Adrenal gland (tissue), 12 donors: ENCODE data around the gene KIF6. TPM values are rescaled to one million over a fixed set of nuclear protein-coding genes. Genes with fewer than 3 reads are reported as not detected.

Experiments used
- DNase-seq, 7 donors: peaks; one replicate each; pipeline ENCODE4 v3.0.0-alpha.2; 2019 to 2020
- H3K27ac ChIP-seq, 5 donors: fragments of 200-600 bp; sonication (generic) in 4 of 5; 1 replicate in 3 of 5; 2 replicates in 2 of 5; pipeline versions ENCODE4 v1.5.1 to v1.8.0; 2016 to 2020; ENCODE audit warnings: mild to moderate bottlenecking in 1 of 5
- H3K27me3 ChIP-seq: fragments of 200-600 bp; 2 replicates; pipeline ENCODE4 v1.8.0; 2021
- H3K36me3 ChIP-seq, 2 donors: fragments of 200-600 bp; replicated peaks in 1 of 2; 1 replicate in 1 of 2; 2 replicates in 1 of 2; pipeline versions ENCODE4 v1.5.1 to v1.8.0; 2018 to 2022
- H3K4me1 ChIP-seq, 2 donors: fragments of 200-600 bp; replicated peaks in 1 of 2; 1 replicate in 1 of 2; 2 replicates in 1 of 2; pipeline versions ENCODE4 v1.5.1 to v1.8.0; 2018 to 2021
- H3K4me3 ChIP-seq, 4 donors: fragments of 200-600 bp; sonication (generic) in 3 of 4; one replicate each; pipeline ENCODE4 v1.5.1; 2016 to 2018
- H3K9me3 ChIP-seq, 3 donors: fragments of 200-600 bp; sonication (generic) in 1 of 3; replicated peaks in 1 of 3; 1 replicate in 2 of 3; 2 replicates in 1 of 3; pipeline versions ENCODE4 v1.5.1 to v1.8.0; 2016 to 2021
- CTCF ChIP-seq, 6 experiments: fragments of 450-650 bp in 4 of 6; fragments of 200-600 bp in 2 of 6; sonication (generic) in 1 of 6; IDR thresholded peaks; 1 replicate in 5 of 6; 2 replicates in 1 of 6; pipeline versions ENCODE4 v1.5.1 to v1.8.0; 2016 to 2021; ENCODE audit warnings: antibody characterized with exemption in 6 of 6, mild to moderate bottlenecking in 2 of 6, moderate library complexity in 1 of 6
- POLR2A ChIP-seq, 2 donors: fragments of 450-650 bp; IDR thresholded peaks; one replicate each; pipeline ENCODE4 v1.6.1; 2017; ENCODE audit warnings: antibody characterized with exemption in 2 of 2, mild to moderate bottlenecking in 2 of 2, moderate library complexity in 1 of 2
- WGBS, 4 donors: extraction: QIAGEN DNeasy Blood & Tissue Kit in 2 of 4; methylation state at CpG; one replicate each; pipeline versions ENCODE4 v1.1.5 to v1.1.7; 2013 to 2017; 5-methylcytosine and 5-hydroxymethylcytosine counted together
- intact Hi-C, 2 donors: fragments of 100-400 bp; cut with DNase I; formaldehyde crosslinking; loops; one replicate each; pipeline versions ENCODE4 v1.14.1 to v1.15.0; 2022 to 2023
- polyA plus RNA-seq, 3 donors: library from polyadenylated mRNA; stranded (reverse); fragments of 200-250 nt in 2 of 3; fragments of 350-450 nt in 1 of 3; fragmentation: Illumina TruSeq in 1 of 3; extraction: RNeasy Lipid Tissue Mini Kit (QIAGEN cat#74804) in 1 of 3; gene quantifications; one replicate each; pipeline ENCODE4 v1.2.3, GENCODE V29; 2013 to 2014
- small RNA-seq, 2 donors: library from RNA; depleted of rRNA; stranded (forward); fragments of <200 nt; gene quantifications; one replicate each; pipeline ENCODE3, GENCODE V24; 2016
- total RNA-seq, 9 donors: library from RNA; depleted of rRNA in 4 of 9; stranded (reverse); fragments of >200 nt in 4 of 9; fragments of 120-200 nt in 1 of 9; fragmentation: NEBNext Ultra II Directional in 1 of 9; extraction: Animal tissue kit (Norgen Biotek cat#: 25700) in 1 of 9; gene quantifications; one replicate each; pipeline versions ENCODE4 v1.1.0 to v1.2.4, GENCODE V29; 2013 to 2023
- donor health status: healthy with polysubstance abuse.
- donor health status: Bipolar disorder and iron deficiency.
- donor health status: DM: yes; HTN: yes; CAD: no.
- donor health status: DM: no; HTN: no; CAD: no.
- donor health status: DM: no; HTN: no; CAD: no.
- donor health status: DM: yes; HTN: yes; CAD: no.

The KIF6 gene
- total and polyA plus RNA-seq, 12 donors = 0.52 to 4.2 (median 0.73) TPM

- Histone ChIP-seq H3K9me3 (no peaks in the 10 kb centered on the region), H3K4me3 (no peak overlapping the region), H3K27ac (no peak overlapping the region), H3K4me1 (peaks cover 2 to 4% of the 10 kb centered on the region in 2 donors), H3K36me3 (no peaks in the 10 kb centered on the region), H3K27me3 (no peaks in the 10 kb centered on the region)
- WGBS, 4 donors = 43 to 76% (median 57%) methylated on average over 2 of the region's 2 CpGs
- no peak for DNase-seq
- TF ChIP-seq POLR2A (IDR thresholded peaks at IDR 0.05) (no peak), CTCF (IDR thresholded peaks at IDR 0.05) (no peak)
- intact Hi-C loops = no loop called here
Observed at GRCh38 chr6:39282774-39283173, 442.4 kb downstream of the KIF6 start.

GRCh38 chr6:39281312-39281980 lies 443.8 kb downstream of the KIF6 start:
- no peak for DNase-seq
- Histone ChIP-seq H3K9me3 (no peaks in the 10 kb centered on the region), H3K4me3 (no peak overlapping the region), H3K27me3 (no peaks in the 10 kb centered on the region), H3K4me1 (peaks cover 2 to 4% of the 10 kb centered on the region in 2 donors), H3K27ac (no peak overlapping the region), H3K36me3 (no peaks in the 10 kb centered on the region)
- intact Hi-C loops = no loop called here
- no peak for TF ChIP-seq CTCF (IDR thresholded peaks at IDR 0.05)
- no peak for TF ChIP-seq POLR2A (IDR thresholded peaks at IDR 0.05)
- 76 to 90% (median 85%) methylated on average over 8 to 11 of the region's 11 CpGs for WGBS, 4 donors

- intact Hi-C loops = no loop called here
- Histone ChIP-seq H3K27me3 (no peaks in the 10 kb centered on the region), H3K36me3 (no peaks in the 10 kb centered on the region), H3K4me1 (peaks cover 2 to 4% of the 10 kb centered on the region in 2 donors), H3K9me3 (no peaks in the 10 kb centered on the region), H3K27ac (peak overlapping the region in 2 of 5 donors; percentile 54 to 84), H3K4me3 (no peak overlapping the region)
- TF ChIP-seq CTCF (IDR thresholded peaks at IDR 0.05) (no peak), POLR2A (IDR thresholded peaks at IDR 0.05) (no peak)
- DNase-seq = peak; percentile 46 to 83 (median 70)
- WGBS, 4 donors = 34 to 46% (median 41%) methylated on average over 7 to 8 of the region's 8 CpGs
Observed at GRCh38 chr6:39280247-39280731, 444.9 kb downstream of the KIF6 start.

Small RNA genes lying within 50 kb of the gene (small RNA-seq; reads per million reads assigned to genes)
- 0 reads per million in 2 donors for gene RNU1-54P

Other genes with a start within 250 kb of the KIF6 start
- gene DAAM2, start 67.0 kb upstream of the KIF6 start, total RNA-seq = 10 to 100 TPM; 39.0 to 72.1 (median 57.2) TPM
- gene DAAM2, start 67.0 kb upstream of the KIF6 start, polyA plus RNA-seq = 10 to 100 TPM; 28.1 to 50.6 (median 31.6) TPM
- 10 to 100 TPM; 10.2 to 41.4 (median 27.6) TPM for gene MOCS1, start 209.1 kb upstream of the KIF6 start, total RNA-seq
- gene MOCS1, start 209.1 kb upstream of the KIF6 start, polyA plus RNA-seq = 10 to 100 TPM; 10.2 to 22.7 (median 15.4) TPM